Epithelial cell of proximal tubule (primary cell): Measurements from ENCODE around the gene CXCR6. TPM values are rescaled to one million over a fixed set of nuclear protein-coding genes. Genes with fewer than 3 reads are reported as not detected.

Experiments used
- DNase-seq: peaks from one replicate; pipeline ENCODE4 v3.0.0-alpha.2; 2011; ENCODE audit warnings: low read depth
- H3K4me3 ChIP-seq: 2 replicates; pipeline ENCODE4 v1.5.1; 2011; ENCODE audit warnings: low read depth, mild to moderate bottlenecking, low read length
- CTCF ChIP-seq: conservative IDR thresholded peaks from 2 replicates; pipeline ENCODE4 v1.5.1; 2012; ENCODE audit warnings: low read depth, mild to moderate bottlenecking, low read length
- total RNA-seq: library from RNA; depleted of rRNA; stranded (reverse); fragments of >200 nt; gene quantifications from 2 replicates; pipeline ENCODE4 v1.2.3, GENCODE V29; 2015

Gene CXCR6
- total RNA-seq, 1 donor from 2014 or later: not detected

GRCh38 chr3:45980819-45981218 is 37.6 kb downstream of the CXCR6 start:
- no peak overlapping the region for H3K4me3 ChIP-seq
- DNase-seq: no peak
- no peak for TF ChIP-seq CTCF

GRCh38 chr3:45981346-45982074 is 38.2 kb downstream of the CXCR6 start:
- H3K4me3 ChIP-seq: no peak overlapping the region
- TF ChIP-seq CTCF: no peak
- DNase-seq: peak; percentile 84

- no peak for DNase-seq
- TF ChIP-seq CTCF: no peak
- no peak overlapping the region for H3K4me3 ChIP-seq
Measured at GRCh38 chr3:45983770-45984169, 40.5 kb downstream of the CXCR6 start.

GRCh38 chr3:45984331-45985312 is 41.4 kb downstream of the CXCR6 start:
- TF ChIP-seq CTCF: no peak
- no peak for DNase-seq
- H3K4me3 ChIP-seq: no peak overlapping the region

GRCh38 chr3:45985532-45986302 is 42.5 kb downstream of the CXCR6 start:
- TF ChIP-seq CTCF: no peak

GRCh38 chr3:45986303-45986982 is 43.2 kb downstream of the CXCR6 start:
- peak; percentile 38 for DNase-seq
- no peak overlapping the region for H3K4me3 ChIP-seq

More at GRCh38 chr3:45985532-45986302, 42.5 kb downstream of the CXCR6 start:
- H3K4me3 ChIP-seq: no peak overlapping the region
- DNase-seq: no peak

More at GRCh38 chr3:45986303-45986982, 43.2 kb downstream of the CXCR6 start:
- no peak for TF ChIP-seq CTCF
